HepG2 (cell line): ENCODE measurements around the gene COPS7B. TPM values are rescaled to one million over a fixed set of nuclear protein-coding genes. Genes with fewer than 3 reads are reported as not detected.

Experiments used
- ETV5 ChIP-seq: IDR thresholded peaks from 2 replicates; pipeline ENCODE4 v1.6.1; 2018; ENCODE audit warnings: missing biosample characterization, missing genetic modification reagents, inconsistent platforms, borderline replicate concordance
- GFI1 ChIP-seq: sonication (generic); formaldehyde crosslinking; IDR thresholded peaks from 2 replicates; pipeline ENCODE4 v1.5.0; 2020; ENCODE audit warnings: missing genetic modification reagents, mild to moderate bottlenecking, borderline replicate concordance
- HNRNPH1 ChIP-seq: fragments of 200-400 bp; formaldehyde crosslinking; optimal IDR thresholded peaks from 2 replicates; pipeline ENCODE3; 2017; ENCODE audit warnings: mild to moderate bottlenecking, low read depth, low read length
- IRF9 ChIP-seq: sonication (generic); formaldehyde crosslinking; IDR thresholded peaks from 2 replicates; pipeline ENCODE4 v1.8.0; 2022; ENCODE audit warnings: missing genetic modification reagents, mild to moderate bottlenecking, borderline replicate concordance
- KAT8 ChIP-seq: IDR thresholded peaks from 2 replicates; pipeline ENCODE4 v1.6.1; 2016; ENCODE audit warnings: missing genetic modification reagents, missing compliant biosample characterization
- KDM4B ChIP-seq: sonication (generic); formaldehyde crosslinking; IDR thresholded peaks from 2 replicates; pipeline ENCODE4 v1.4.0; 2020; ENCODE audit warnings: missing genetic modification reagents
- MEIS2 ChIP-seq: sonication (generic); formaldehyde crosslinking; IDR thresholded peaks from 2 replicates; pipeline ENCODE4 v1.9.0; 2021; ENCODE audit warnings: mild to moderate bottlenecking, missing genetic modification reagents
- PLSCR1 ChIP-seq: sonication (generic); formaldehyde crosslinking; IDR thresholded peaks from 2 replicates; pipeline ENCODE4 v1.5.0; 2020; ENCODE audit warnings: missing genetic modification reagents, mild to moderate bottlenecking, borderline replicate concordance
- PRDM15 ChIP-seq: sonication (generic); formaldehyde crosslinking; IDR thresholded peaks from 2 replicates; pipeline ENCODE4 v1.4.0; 2020; ENCODE audit warnings: missing genetic modification reagents
- RAD51 ChIP-seq: fragments of 450-650 bp; IDR thresholded peaks from 2 replicates; pipeline ENCODE4 v1.6.1; 2016; ENCODE audit warnings: borderline replicate concordance
- RBFOX2 ChIP-seq: fragments of 200-400 bp; formaldehyde crosslinking; IDR thresholded peaks from 2 replicates; pipeline ENCODE4 v1.6.1; 2017; ENCODE audit warnings: low read depth, mild to moderate bottlenecking, low read length
- ZNF138 ChIP-seq: sonication (generic); formaldehyde crosslinking; IDR thresholded peaks from 2 replicates; pipeline ENCODE4 v1.5.0; 2020; ENCODE audit warnings: mild to moderate bottlenecking, low read depth, missing genetic modification reagents
- ZNF326 ChIP-seq: sonication (generic); formaldehyde crosslinking; IDR thresholded peaks from 2 replicates; pipeline ENCODE4 v1.4.0; 2020; ENCODE audit warnings: missing genetic modification reagents, borderline replicate concordance
- ZNF484 ChIP-seq: sonication (generic); formaldehyde crosslinking; IDR thresholded peaks from 2 replicates; pipeline ENCODE4 v1.5.1; 2020; ENCODE audit warnings: mild to moderate bottlenecking, low read depth, missing genetic modification reagents, borderline replicate concordance
- ZNF605 ChIP-seq: sonication (generic); formaldehyde crosslinking; IDR thresholded peaks from 2 replicates; pipeline ENCODE4 v1.8.0; 2022; ENCODE audit warnings: mild to moderate bottlenecking, missing genetic modification reagents
- ZNF709 ChIP-seq: sonication (generic); formaldehyde crosslinking; IDR thresholded peaks from 2 replicates; pipeline ENCODE4 v1.5.0; 2020; ENCODE audit warnings: mild to moderate bottlenecking, missing genetic modification reagents
- ZSCAN29 ChIP-seq: sonication (generic); formaldehyde crosslinking; conservative IDR thresholded peaks from 2 replicates; pipeline ENCODE4 v1.4.0; 2020; ENCODE audit warnings: mild to moderate bottlenecking, missing genetic modification reagents
- polyA plus RNA-seq, 8 experiments: library from polyadenylated mRNA; depleted of rRNA in 3 of 8; stranded (reverse) in 7 of 8; unstranded in 1 of 8; fragments of >200 nt; fragmentation: Illumina TruSeq in 4 of 8; extraction: Trizol in 4 of 8; gene quantifications; 2 replicates each; pipeline versions ENCODE4 v1.2.1 to v1.2.3, GENCODE V29; 2011 to 2016; ENCODE audit warnings: low read depth in 4 of 8, missing spikeins in 1 of 8, mixed read lengths in 1 of 8; ENCODE audit not compliant: insufficient read depth in 1 of 8
- total RNA-seq, 5 experiments: library from RNA; depleted of rRNA; stranded (reverse); fragments of >200 nt; fragmentation: Illumina TruSeq; extraction: Trizol; gene quantifications; 2 replicates each; pipeline ENCODE4 v1.2.3, GENCODE V29; 2016; ENCODE audit warnings: low read depth in 1 of 5
- TF ChIP-seq, protein P1 (sequence below): sonication (generic); formaldehyde crosslinking; IDR thresholded peaks from 2 replicates; pipeline ENCODE4 v1.8.0; 2022; ENCODE audit warnings: mild to moderate bottlenecking, missing genetic modification reagents, borderline replicate concordance
- TF ChIP-seq, protein P2 (sequence below): sonication (generic); formaldehyde crosslinking; IDR thresholded peaks from 2 replicates; pipeline ENCODE4 v1.4.0; 2020; ENCODE audit warnings: missing genetic modification reagents

The COPS7B gene
- total and polyA plus RNA-seq, 2 of the 13 experiments (the other 11 are each of a cell fraction or from before 2014, with no cell fraction given): 30.6 to 62.7 TPM

- TF ChIP-seq, protein P1, sequence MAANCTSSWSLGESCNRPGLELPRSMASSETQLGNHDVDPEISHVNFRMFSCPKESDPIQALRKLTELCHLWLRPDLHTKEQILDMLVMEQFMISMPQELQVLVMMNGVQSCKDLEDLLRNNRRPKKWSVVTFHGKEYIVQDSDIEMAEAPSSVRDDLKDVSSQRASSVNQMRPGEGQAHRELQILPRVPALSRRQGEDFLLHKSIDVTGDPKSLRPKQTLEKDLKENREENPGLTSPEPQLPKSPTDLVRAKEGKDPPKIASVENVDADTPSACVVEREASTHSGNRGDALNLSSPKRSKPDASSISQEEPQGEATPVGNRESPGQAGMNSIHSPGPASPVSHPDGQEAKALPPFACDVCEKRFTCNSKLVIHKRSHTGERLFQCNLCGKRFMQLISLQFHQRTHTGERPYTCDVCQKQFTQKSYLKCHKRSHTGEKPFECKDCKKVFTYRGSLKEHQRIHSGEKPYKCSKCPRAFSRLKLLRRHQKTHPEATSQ (CRISPR knock-in tag): peak; percentile 90; the same call in 1 of the 2 replicates
- peak; percentile 59; the same call in 1 of the 2 replicates for TF ChIP-seq PRDM15 (CRISPR knock-in tag)
- TF ChIP-seq ZNF138: peak; percentile 95
- TF ChIP-seq ZNF605 (CRISPR knock-in tag): 0 out of 2 replicates have a peak, but pooled peaks have one; percentile 72
- TF ChIP-seq, protein P2, sequence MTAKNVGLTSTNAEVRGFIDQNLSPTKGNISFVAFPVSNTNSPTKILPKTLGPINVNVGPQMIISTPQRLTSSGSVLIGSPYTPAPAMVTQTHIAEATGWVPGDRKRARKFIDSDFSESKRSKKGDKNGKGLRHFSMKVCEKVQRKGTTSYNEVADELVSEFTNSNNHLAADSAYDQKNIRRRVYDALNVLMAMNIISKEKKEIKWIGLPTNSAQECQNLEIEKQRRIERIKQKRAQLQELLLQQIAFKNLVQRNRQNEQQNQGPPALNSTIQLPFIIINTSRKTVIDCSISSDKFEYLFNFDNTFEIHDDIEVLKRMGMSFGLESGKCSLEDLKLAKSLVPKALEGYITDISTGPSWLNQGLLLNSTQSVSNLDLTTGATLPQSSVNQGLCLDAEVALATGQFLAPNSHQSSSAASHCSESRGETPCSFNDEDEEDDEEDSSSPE (CRISPR knock-in tag): peak; percentile 80
- peak; percentile 60; the same call in 1 of the 2 replicates for TF ChIP-seq ZSCAN29
- no peak for TF ChIP-seq ZNF484
- peak; percentile 80; the same call in 1 of the 2 replicates for TF ChIP-seq GFI1 (CRISPR knock-in tag)
- TF ChIP-seq MEIS2: peak; percentile 96
- peak; percentile 96 for TF ChIP-seq ZNF709 (CRISPR knock-in tag)
- TF ChIP-seq RBFOX2: peak; percentile 96
- no peak for TF ChIP-seq RAD51
- peak; percentile 99 for TF ChIP-seq KAT8 (CRISPR knock-in tag)
- TF ChIP-seq ETV5 (CRISPR knock-in tag): peak; percentile 91
- peak; percentile 99 for TF ChIP-seq KDM4B (CRISPR knock-in tag)
- TF ChIP-seq IRF9 (CRISPR knock-in tag): peak; percentile 97
- TF ChIP-seq PLSCR1 (CRISPR knock-in tag): no peak
- peak; percentile 79; the same call in 1 of the 2 replicates for TF ChIP-seq ZNF326
- TF ChIP-seq HNRNPH1: no peak
These were observed at the start of gene COPS7B (continued) for GRCh38 chr2:231786177-231786916.
